ENCODE data around the gene ZCCHC14. TPM values are rescaled to one million over a fixed set of nuclear protein-coding genes. Genes with fewer than 3 reads are reported as not detected.

ZCCHC14 gene
- total and polyA plus RNA-seq, 2 of the 13 experiments (the other 11 are each of a cell fraction or from before 2014, with no cell fraction given) = 12.4 to 12.5 TPM

- TF ChIP-seq TEAD2 (CRISPR knock-in tag; IDR thresholded peaks at IDR 0.05) (peak; percentile 82), PHF8 (CRISPR knock-in tag; IDR thresholded peaks at IDR 0.05) (peak; percentile 86), ZNF788 (CRISPR knock-in tag; IDR thresholded peaks at IDR 0.05; ENCODE audit: borderline replicate concordance) (peak; percentile 91), MED13 (CRISPR knock-in tag; IDR thresholded peaks at IDR 0.05) (no peak), ZFP37 (CRISPR knock-in tag; IDR thresholded peaks at IDR 0.05; ENCODE audit: borderline replicate concordance) (no peak; the same call in 1 of the 2 replicates), RBM22 (optimal IDR thresholded peaks at IDR 0.05; ENCODE audit: low read length) (no peak), ZBTB39 (CRISPR knock-in tag; IDR thresholded peaks at IDR 0.05) (no peak; the same call in 1 of the 2 replicates), SAP130 (CRISPR knock-in tag; IDR thresholded peaks at IDR 0.05; ENCODE audit: low read depth) (peak; percentile 99), KLF6 (CRISPR knock-in tag; IDR thresholded peaks at IDR 0.05) (peak; percentile 98), ZNF260 (CRISPR knock-in tag; IDR thresholded peaks at IDR 0.05; ENCODE audit: borderline replicate concordance, low read depth) (no peak), ARNT (IDR thresholded peaks at IDR 0.05) (no peak), EHMT2 (IDR thresholded peaks at IDR 0.05; ENCODE audit: borderline replicate concordance, low read depth, low read length) (no peak), NR2F1 (CRISPR knock-in tag; IDR thresholded peaks at IDR 0.05) (no peak), SP5 (CRISPR knock-in tag; IDR thresholded peaks at IDR 0.05; ENCODE audit: borderline replicate concordance, low read depth) (peak; percentile 99), ZFY (CRISPR knock-in tag; IDR thresholded peaks at IDR 0.05) (peak; percentile 92), ZNF10 (CRISPR knock-in tag; IDR thresholded peaks at IDR 0.05; ENCODE audit: borderline replicate concordance, low read depth) (no peak), ZNF619 (CRISPR knock-in tag; IDR thresholded peaks at IDR 0.05) (peak; percentile 97), IKZF4 (CRISPR knock-in tag; IDR thresholded peaks at IDR 0.05; ENCODE audit: borderline replicate concordance, low read depth, not compliant biosample characterization) (peak; percentile 90), ZSCAN25 (CRISPR knock-in tag; IDR thresholded peaks at IDR 0.05) (no peak), DNMT3B (CRISPR knock-in tag; conservative IDR thresholded peaks at IDR 0.05) (0 out of 2 replicates have a peak, but pooled peaks have one; percentile 93), MEIS1 (CRISPR knock-in tag; IDR thresholded peaks at IDR 0.05; ENCODE audit: borderline replicate concordance) (peak; percentile 84), ZBTB21 (CRISPR knock-in tag; IDR thresholded peaks at IDR 0.05) (no peak), ZIK1 (CRISPR knock-in tag; IDR thresholded peaks at IDR 0.05; ENCODE audit: borderline replicate concordance, low read depth) (peak; percentile 83; the same call in 1 of the 2 replicates), ZNF512 (CRISPR knock-in tag; IDR thresholded peaks at IDR 0.05) (no peak), HOXA7 (CRISPR knock-in tag; IDR thresholded peaks at IDR 0.05) (no peak), KMT2B (CRISPR knock-in tag; IDR thresholded peaks at IDR 0.05) (0 out of 2 replicates have a peak, but pooled peaks have one; percentile 22), ZNF253 (CRISPR knock-in tag; IDR thresholded peaks at IDR 0.05; ENCODE audit: borderline replicate concordance) (no peak), SMAD9 (CRISPR knock-in tag; IDR thresholded peaks at IDR 0.05) (peak; percentile 25; the same call in 1 of the 2 replicates), ZSCAN9 (CRISPR knock-in tag; IDR thresholded peaks at IDR 0.05; ENCODE audit: borderline replicate concordance) (peak; percentile 91; the same call in 1 of the 2 replicates)
Measured at GRCh38 chr16:87391950-87392820, 100.6 kb downstream of the ZCCHC14 start, which contains the start of gene MAP1LC3B (continued).

Data from HepG2 (cell line).